CD4-positive, alpha-beta T cell treated with Interferon alpha-2 for 1 hour (primary cell): ENCODE data around the gene BRAT1.

Source experiments
- DNase-seq, 2 donors: peaks; one replicate each; pipeline ENCODE4 v3.0.0-alpha.2; 2020 to 2022

Gene BRAT1

GRCh38 chr7:2495418-2496299 is 59.7 kb downstream of the BRAT1 start:
- DNase-seq: no peak

GRCh38 chr7:2494191-2495130 is 60.9 kb downstream of the BRAT1 start:
- DNase-seq: no peak

- DNase-seq: no peak
Measured at GRCh38 chr7:2493205-2494164, 61.8 kb downstream of the BRAT1 start.

GRCh38 chr7:2492038-2492437 is 63.3 kb downstream of the BRAT1 start:
- DNase-seq: no peak

- DNase-seq: no peak
Measured at GRCh38 chr7:2490181-2490651, 65.1 kb downstream of the BRAT1 start.

- no peak for DNase-seq
Measured at GRCh38 chr7:2488681-2489080, 66.6 kb downstream of the BRAT1 start.

- DNase-seq: no peak
Measured at GRCh38 chr7:2488272-2488645, 67.1 kb downstream of the BRAT1 start.
